Measurements from ENCODE around the gene RUSF1. TPM values are rescaled to one million over a fixed set of nuclear protein-coding genes. Genes with fewer than 3 reads are reported as not detected.
"Not testable (repeated sequence)": the region's sequence is repeated elsewhere in the genome, so short reads cannot be mapped to it uniquely, and the experiment has no call there.

Gene RUSF1
- total RNA-seq, 4 donors from 2014 or later: 65.2 to 124 (median 110) TPM

GRCh38 chr16:31484491-31485171 lies 23.6 kb downstream of the RUSF1 start:
- H3K36me3 ChIP-seq: no peaks in the 10 kb centered on the region
- H3K4me1 ChIP-seq: peaks cover 4 to 37% (median 7%) of the 10 kb centered on the region in 4 donors
- H3K27me3 ChIP-seq: no peaks in the 10 kb centered on the region
- no peak for TF ChIP-seq POLR2A (IDR thresholded peaks at IDR 0.05)
- no peak for TF ChIP-seq CTCF (IDR thresholded peaks at IDR 0.05)
- H3K4me3 ChIP-seq: no peak overlapping the region
- peak in 2 of 3 donors; percentile 70 to 71 for DNase-seq
- peaks cover 0 to 4% (median 0%) of the 10 kb centered on the region in 4 donors for H3K9me3 ChIP-seq
- no peak overlapping the region for H3K27ac ChIP-seq

GRCh38 chr16:31484048-31484447 lies 24.1 kb downstream of the RUSF1 start:
- not testable (repeated sequence) for DNase-seq, H3K27ac ChIP-seq, H3K36me3 ChIP-seq, H3K9me3 ChIP-seq, H3K4me3 ChIP-seq, H3K27me3 ChIP-seq
- peaks cover 4 to 41% (median 7%) of the 10 kb centered on the region in 4 donors for H3K4me1 ChIP-seq

GRCh38 chr16:31483081-31483480 lies 25.1 kb downstream of the RUSF1 start, which contains the start of gene SLC5A2:
Gene SLC5A2, plus strand, starts transcription at chr16:31483123. Its CDS starts 14 bp downstream, at chr16:31483137.
- H3K27ac ChIP-seq: no peak within 1 kb of the TSS
- H3K4me1 ChIP-seq: peaks cover under 1 to 40% (median 3%) of the 10 kb centered on the region in 4 donors
- no peak for TF ChIP-seq POLR2A (IDR thresholded peaks at IDR 0.05)
- no peak for TF ChIP-seq CTCF (IDR thresholded peaks at IDR 0.05)
- DNase-seq: no peak
- H3K4me3 ChIP-seq: no peak within 1 kb of the TSS
- H3K27me3 ChIP-seq: no peaks in the 10 kb centered on the region
- H3K9me3 ChIP-seq: peaks cover 0 to 4% (median 0%) of the 10 kb centered on the region in 4 donors
- H3K36me3 ChIP-seq: no peaks in the 10 kb centered on the region

GRCh38 chr16:31480851-31481536 lies 27.2 kb downstream of the RUSF1 start:
- no peaks in the 10 kb centered on the region for H3K36me3 ChIP-seq
- no peak overlapping the region for H3K4me3 ChIP-seq
- no peaks in the 10 kb centered on the region for H3K9me3 ChIP-seq
- peak in 2 of 3 donors; percentile 81 to 83 for DNase-seq
- no peak for TF ChIP-seq CTCF (IDR thresholded peaks at IDR 0.05)
- TF ChIP-seq POLR2A (IDR thresholded peaks at IDR 0.05): no peak
- peak overlapping the region in 3 of 4 donors; percentile 47 to 51 (median 48) for H3K27ac ChIP-seq
- no peaks in the 10 kb centered on the region for H3K27me3 ChIP-seq
- peaks cover 0 to 40% (median 6%) of the 10 kb centered on the region in 4 donors for H3K4me1 ChIP-seq

- peak overlapping the region in 2 of 4 donors; percentile 47 to 48 for H3K27ac ChIP-seq
- no peaks in the 10 kb centered on the region for H3K9me3 ChIP-seq
- H3K4me3 ChIP-seq: no peak overlapping the region
- DNase-seq: peak in 1 of 3 donors; percentile 68
- TF ChIP-seq CTCF (IDR thresholded peaks at IDR 0.05) (no peak), POLR2A (IDR thresholded peaks at IDR 0.05) (no peak)
- H3K36me3 ChIP-seq: no peaks in the 10 kb centered on the region
- H3K27me3 ChIP-seq: no peaks in the 10 kb centered on the region
- peaks cover 0 to 50% (median 7%) of the 10 kb centered on the region in 4 donors for H3K4me1 ChIP-seq
Measured at GRCh38 chr16:31479751-31480150, 28.4 kb downstream of the RUSF1 start.

GRCh38 chr16:31478956-31479355 lies 29.2 kb downstream of the RUSF1 start:
- no peaks in the 10 kb centered on the region for H3K27me3 ChIP-seq
- no peaks in the 10 kb centered on the region for H3K9me3 ChIP-seq
- peak in 1 of 3 donors; percentile 73 for DNase-seq
- no peak for TF ChIP-seq POLR2A (IDR thresholded peaks at IDR 0.05)
- TF ChIP-seq CTCF (IDR thresholded peaks at IDR 0.05): peak in 1 of 6 experiments; percentile 4
- H3K4me1 ChIP-seq: peaks cover 0 to 58% (median 7%) of the 10 kb centered on the region in 4 donors
- H3K27ac ChIP-seq: peak overlapping the region in 3 of 4 donors; percentile 36 to 88 (median 47)
- peaks cover 0 to 4% (median 0%) of the 10 kb centered on the region in 3 donors for H3K36me3 ChIP-seq
- H3K4me3 ChIP-seq: no peak overlapping the region
